Naive B cell (primary cell): ENCODE results near the gene MMD2. TPM values are rescaled to one million over a fixed set of nuclear protein-coding genes. Genes with fewer than 3 reads are reported as not detected.

Source experiments
- ATAC-seq, 2 donors: fragments of 150-1000 bp; cut with Tn5 transposase; 2 replicates each; pipeline ENCODE4 v1.10.0; 2021; ENCODE audit warnings: low read depth in 2 of 2, mild to moderate bottlenecking in 2 of 2, moderate library complexity in 2 of 2
- DNase-seq: peaks from one replicate; pipeline ENCODE4 v3.0.0; 2022
- H3K27ac Mint-ChIP-seq, 6 donors: one replicate each; pipeline ENCODE4 v1.8.0; 2020 to 2022; ENCODE audit warnings: mild to moderate bottlenecking in 6 of 6, mixed read lengths in 6 of 6, moderate library complexity in 5 of 6, inconsistent platforms in 2 of 6
- H3K27me3 Mint-ChIP-seq, 3 donors: one replicate each; pipeline ENCODE4 v1.8.0; 2021 to 2022; ENCODE audit warnings: mixed read lengths in 3 of 3, mild to moderate bottlenecking in 1 of 3
- H3K36me3 Mint-ChIP-seq, 2 donors: one replicate each; pipeline ENCODE4 v1.8.0; 2020 to 2022; ENCODE audit warnings: mixed read lengths in 2 of 2, inconsistent platforms in 1 of 2, mild to moderate bottlenecking in 1 of 2
- H3K4me1 Mint-ChIP-seq, 3 donors: one replicate each; pipeline ENCODE4 v1.8.0; 2020 to 2022; ENCODE audit warnings: mixed read lengths in 3 of 3, inconsistent platforms in 1 of 3, mild to moderate bottlenecking in 1 of 3, moderate library complexity in 1 of 3
- H3K4me3 Mint-ChIP-seq, 8 donors: one replicate each; pipeline ENCODE4 v1.8.0; 2020 to 2022; ENCODE audit warnings: mild to moderate bottlenecking in 8 of 8, mixed read lengths in 8 of 8, moderate library complexity in 8 of 8, inconsistent platforms in 2 of 8
- H3K9me3 Mint-ChIP-seq, 7 donors: one replicate each; pipeline ENCODE4 v1.8.0; 2020 to 2022; ENCODE audit warnings: mixed read lengths in 7 of 7, mild to moderate bottlenecking in 5 of 7, inconsistent platforms in 2 of 7, moderate library complexity in 1 of 7
- polyA plus RNA-seq, 6 donors: library from polyadenylated mRNA; unstranded; fragments of 300-500 nt; fragmentation: Illumina TruSeq; gene quantifications; one replicate each; pipeline ENCODE4 v1.2.3, GENCODE V29; 2021; ENCODE audit warnings: low read depth in 6 of 6

The MMD2 gene
- polyA plus RNA-seq, 6 donors from 2014 or later = not detected

GRCh38 chr7:4948402-4948801 lies 10.6 kb downstream of the MMD2 start:
- peaks cover 0 to 10% (median 0%) of the 10 kb centered on the region in 3 donors for H3K4me1 Mint-ChIP-seq
- no peak overlapping the region for H3K27ac Mint-ChIP-seq
- no peak for ATAC-seq
- no peaks in the 10 kb centered on the region for H3K36me3 Mint-ChIP-seq
- H3K4me3 Mint-ChIP-seq = no peak overlapping the region
- peaks cover 22 to 51% (median 24%) of the 10 kb centered on the region in 3 donors for H3K27me3 Mint-ChIP-seq
- peaks cover 3 to 22% (median 11%) of the 10 kb centered on the region in 7 donors for H3K9me3 Mint-ChIP-seq
- no peak for DNase-seq

GRCh38 chr7:4945949-4946348 lies 13.0 kb downstream of the MMD2 start:
- no peaks in the 10 kb centered on the region for H3K4me1 Mint-ChIP-seq
- peaks cover 8 to 31% (median 16%) of the 10 kb centered on the region in 3 donors for H3K27me3 Mint-ChIP-seq
- DNase-seq (no peak), ATAC-seq (no peak)
- H3K9me3 Mint-ChIP-seq = peaks cover 2 to 22% (median 9%) of the 10 kb centered on the region in 7 donors
- no peaks in the 10 kb centered on the region for H3K36me3 Mint-ChIP-seq
- no peak overlapping the region for H3K4me3 Mint-ChIP-seq
- peak overlapping the region in 1 of 6 donors; percentile 53 for H3K27ac Mint-ChIP-seq

GRCh38 chr7:4944939-4945338 lies 14.0 kb downstream of the MMD2 start:
- ATAC-seq (no peak), DNase-seq (no peak)
- Mint-ChIP-seq H3K9me3 (peaks cover 2 to 17% (median 8%) of the 10 kb centered on the region in 7 donors), H3K4me3 (no peak overlapping the region), H3K36me3 (no peaks in the 10 kb centered on the region), H3K27me3 (peaks cover 4 to 27% (median 8%) of the 10 kb centered on the region in 3 donors), H3K4me1 (no peaks in the 10 kb centered on the region), H3K27ac (peak overlapping the region in 2 of 6 donors; percentile 5 to 96)

- Mint-ChIP-seq H3K27me3 (peaks cover 0 to 29% (median 0%) of the 10 kb centered on the region in 3 donors), H3K36me3 (no peaks in the 10 kb centered on the region), H3K4me3 (no peak overlapping the region), H3K27ac (no peak overlapping the region), H3K9me3 (peaks cover 0 to 10% (median 5%) of the 10 kb centered on the region in 7 donors), H3K4me1 (no peaks in the 10 kb centered on the region)
- DNase-seq (no peak), ATAC-seq (no peak)
Observed at GRCh38 chr7:4943297-4943696, 15.7 kb downstream of the MMD2 start.

GRCh38 chr7:4939971-4940728 lies 18.8 kb downstream of the MMD2 start:
- H3K27me3 Mint-ChIP-seq = peaks cover 0 to 17% (median 0%) of the 10 kb centered on the region in 3 donors

GRCh38 chr7:4937411-4937810 lies 21.6 kb downstream of the MMD2 start:
- Mint-ChIP-seq H3K4me1 (no peaks in the 10 kb centered on the region), H3K36me3 (no peaks in the 10 kb centered on the region), H3K27ac (no peak overlapping the region), H3K9me3 (no peaks in the 10 kb centered on the region), H3K27me3 (peaks cover 0 to 10% (median 0%) of the 10 kb centered on the region in 3 donors), H3K4me3 (no peak overlapping the region)
- DNase-seq (no peak), ATAC-seq (no peak)

More at GRCh38 chr7:4939971-4940728, 18.8 kb downstream of the MMD2 start:
- Mint-ChIP-seq H3K4me3 (no peak overlapping the region), H3K27ac (no peak overlapping the region), H3K36me3 (no peaks in the 10 kb centered on the region), H3K4me1 (no peaks in the 10 kb centered on the region), H3K9me3 (peaks cover 0 to 4% (median 0%) of the 10 kb centered on the region in 7 donors)
- DNase-seq (no peak), ATAC-seq (no peak)

GRCh38 chr7:4934419-4935025 lies 24.5 kb downstream of the MMD2 start:
- no peak for DNase-seq
- Mint-ChIP-seq H3K4me3 (no peak overlapping the region), H3K36me3 (no peaks in the 10 kb centered on the region), H3K27ac (peak overlapping the region in 1 of 6 donors; percentile 20), H3K4me1 (no peaks in the 10 kb centered on the region), H3K9me3 (no peaks in the 10 kb centered on the region), H3K27me3 (peaks cover 0 to 10% (median 0%) of the 10 kb centered on the region in 3 donors)
- no peak for ATAC-seq

GRCh38 chr7:4931943-4932342 lies 27.0 kb downstream of the MMD2 start:
- ATAC-seq (no peak), DNase-seq (no peak)
- H3K4me3 Mint-ChIP-seq = no peak overlapping the region
- no peak overlapping the region for H3K27ac Mint-ChIP-seq
- H3K4me1 Mint-ChIP-seq = no peaks in the 10 kb centered on the region
- peaks cover 0 to 5% (median 4%) of the 10 kb centered on the region in 3 donors for H3K27me3 Mint-ChIP-seq
- H3K36me3 Mint-ChIP-seq = no peaks in the 10 kb centered on the region
- no peaks in the 10 kb centered on the region for H3K9me3 Mint-ChIP-seq

GRCh38 chr7:4929005-4929404 lies 30.0 kb downstream of the MMD2 start:
- Mint-ChIP-seq H3K27ac (no peak overlapping the region), H3K9me3 (no peaks in the 10 kb centered on the region), H3K4me1 (no peaks in the 10 kb centered on the region), H3K27me3 (peaks cover 0 to 5% (median 4%) of the 10 kb centered on the region in 3 donors), H3K36me3 (no peaks in the 10 kb centered on the region), H3K4me3 (no peak overlapping the region)
- ATAC-seq = no peak
- DNase-seq = no peak

- Mint-ChIP-seq H3K36me3 (no peaks in the 10 kb centered on the region), H3K4me1 (no peaks in the 10 kb centered on the region), H3K27me3 (peaks cover 0 to 4% (median 4%) of the 10 kb centered on the region in 3 donors), H3K4me3 (no peak overlapping the region), H3K9me3 (no peaks in the 10 kb centered on the region), H3K27ac (peak overlapping the region in 1 of 6 donors; percentile 49)
- ATAC-seq (no peak), DNase-seq (no peak)
Observed at GRCh38 chr7:4928445-4928844, 30.5 kb downstream of the MMD2 start.

- DNase-seq = no peak
- no peak for ATAC-seq
- Mint-ChIP-seq H3K4me1 (no peaks in the 10 kb centered on the region), H3K36me3 (no peaks in the 10 kb centered on the region), H3K4me3 (no peak overlapping the region), H3K9me3 (peaks cover 0 to 8% (median 3%) of the 10 kb centered on the region in 7 donors), H3K27me3 (peaks cover 0 to 19% (median 17%) of the 10 kb centered on the region in 3 donors), H3K27ac (no peak overlapping the region)
Observed at GRCh38 chr7:4919969-4920766, 38.8 kb downstream of the MMD2 start.

GRCh38 chr7:4916113-4916512 lies 42.9 kb downstream of the MMD2 start:
- ATAC-seq = no peak
- no peaks in the 10 kb centered on the region for H3K4me1 Mint-ChIP-seq
- H3K27me3 Mint-ChIP-seq = peaks cover 0 to 13% (median 12%) of the 10 kb centered on the region in 3 donors
- no peaks in the 10 kb centered on the region for H3K36me3 Mint-ChIP-seq
- peaks cover 0 to 8% (median 3%) of the 10 kb centered on the region in 7 donors for H3K9me3 Mint-ChIP-seq
- no peak overlapping the region for H3K4me3 Mint-ChIP-seq
- H3K27ac Mint-ChIP-seq = no peak overlapping the region
- DNase-seq = no peak

GRCh38 chr7:4911111-4911828 lies 47.7 kb downstream of the MMD2 start:
- DNase-seq (no peak), ATAC-seq (no peak)
- Mint-ChIP-seq H3K27ac (no peak overlapping the region), H3K4me3 (no peak overlapping the region), H3K36me3 (no peaks in the 10 kb centered on the region), H3K27me3 (peaks cover 0 to 8% (median 7%) of the 10 kb centered on the region in 3 donors), H3K9me3 (peaks cover 0 to 9% (median 0%) of the 10 kb centered on the region in 7 donors), H3K4me1 (no peaks in the 10 kb centered on the region)
